Endodermal cell (in vitro differentiated cells): ENCODE data around the gene CSNK2A3. TPM values are rescaled to one million over a fixed set of nuclear protein-coding genes. Genes with fewer than 3 reads are reported as not detected.

ENCODE experiments used
- DNase-seq: peaks from one replicate; pipeline ENCODE4 v3.0.0-alpha.2; 2017
- H3K27ac ChIP-seq: 2 replicates; pipeline ENCODE4 v1.5.1; 2013; ENCODE audit warnings: mild to moderate bottlenecking, low read depth, low read length, moderate library complexity
- H3K27me3 ChIP-seq: 2 replicates; pipeline ENCODE4 v1.6.1; 2013; ENCODE audit warnings: mild to moderate bottlenecking, low read length, moderate library complexity; ENCODE audit not compliant: insufficient read depth, control insufficient read depth, poor library complexity, severe bottlenecking
- H3K36me3 ChIP-seq: 2 replicates; pipeline ENCODE4 v1.7.0; 2013; ENCODE audit warnings: mild to moderate bottlenecking, low read length, moderate library complexity; ENCODE audit not compliant: control insufficient read depth, insufficient read depth
- H3K4me1 ChIP-seq: one replicate; pipeline ENCODE4 v1.7.0; 2013; ENCODE audit warnings: low read length; ENCODE audit not compliant: control insufficient read depth, insufficient read depth
- H3K4me3 ChIP-seq: 2 replicates; pipeline ENCODE4 v1.5.1; 2013; ENCODE audit warnings: mild to moderate bottlenecking, low read length, moderate library complexity
- H3K9ac ChIP-seq: 2 replicates; pipeline ENCODE4 v1.6.1; 2013; ENCODE audit warnings: mild to moderate bottlenecking, low read length, moderate library complexity; ENCODE audit not compliant: poor library complexity, severe bottlenecking; ENCODE audit errors: extremely low read depth
- H3K9me3 ChIP-seq: 2 replicates; pipeline ENCODE4 v1.6.1; 2013; ENCODE audit warnings: mild to moderate bottlenecking, low read length, moderate library complexity; ENCODE audit not compliant: control insufficient read depth
- H3K27ac Mint-ChIP-seq: 2 replicates; pipeline ENCODE4 v1.8.0; 2020; ENCODE audit warnings: mixed read lengths
- H3K27me3 Mint-ChIP-seq: 2 replicates; pipeline ENCODE4 v1.8.0; 2021; ENCODE audit warnings: mild to moderate bottlenecking, mixed read lengths; ENCODE audit not compliant: insufficient read depth
- H3K36me3 Mint-ChIP-seq: 2 replicates; pipeline ENCODE4 v1.8.0; 2020; ENCODE audit warnings: low read depth, mixed read lengths
- H3K4me1 Mint-ChIP-seq: 2 replicates; pipeline ENCODE4 v1.8.0; 2020; ENCODE audit warnings: mixed read lengths
- H3K4me3 Mint-ChIP-seq: 2 replicates; pipeline ENCODE4 v1.8.0; 2020; ENCODE audit warnings: mild to moderate bottlenecking, moderate library complexity, mixed read lengths
- H3K9me3 Mint-ChIP-seq: 2 replicates; pipeline ENCODE4 v1.8.0; 2020; ENCODE audit warnings: mild to moderate bottlenecking, mixed read lengths
- CTCF ChIP-seq: fragments of 200-600 bp; sonication (generic); conservative IDR thresholded peaks from 2 replicates; pipeline ENCODE4 v1.5.0; 2021; ENCODE audit warnings: antibody characterized with exemption, mild to moderate bottlenecking
- WGBS, 2 experiments: methylation state at CpG; one replicate each; pipeline versions ENCODE4 v1.1.5 to v1.1.7; 2013; ENCODE audit warnings: missing lambda C conversion rate in 2 of 2, mixed read lengths in 1 of 2; ENCODE audit not compliant: insufficient coverage in 1 of 2, insufficient read length in 1 of 2; 5-methylcytosine and 5-hydroxymethylcytosine counted together
- total RNA-seq, 2 donors: library from RNA; stranded (reverse); fragmentation: NEBNext Ultra II Directional in 1 of 2; extraction: Animal tissue kit (Norgen Biotek cat#: 25700) in 1 of 2; gene quantifications; 2 replicates in 1 of 2; 3 replicates in 1 of 2; pipeline ENCODE4 v1.2.1, GENCODE V29; 2021

CSNK2A3 gene
- total RNA-seq, 2 donors from 2014 or later: 0.82 to 2.1 TPM

GRCh38 chr11:11349870-11350337 lies 3.1 kb downstream of the CSNK2A3 start:
- no peaks in the 10 kb centered on the region for H3K4me1 ChIP-seq
- Mint-ChIP-seq H3K36me3 (no peaks in the 10 kb centered on the region), H3K27me3 (peaks cover 3% of the 10 kb centered on the region), H3K4me1 (peaks cover 4% of the 10 kb centered on the region), H3K27ac (no peak overlapping the region), H3K4me3 (no peak overlapping the region), H3K9me3 (no peaks in the 10 kb centered on the region)
- H3K36me3 ChIP-seq: no peaks in the 10 kb centered on the region
- 94% methylated on average over 1 of the region's 1 CpG; no CpG with 5 or more reads in 1 of the 2 experiments for WGBS, 2 experiments
- no peak for DNase-seq
- no peak overlapping the region for H3K9ac ChIP-seq
- TF ChIP-seq CTCF: no peak
- H3K9me3 ChIP-seq: no peaks in the 10 kb centered on the region
- no peak overlapping the region for H3K27ac ChIP-seq
- no peak overlapping the region for H3K4me3 ChIP-seq
- H3K27me3 ChIP-seq: no peaks in the 10 kb centered on the region

- peaks cover 3% of the 10 kb centered on the region for H3K27me3 Mint-ChIP-seq
- TF ChIP-seq CTCF: no peak
- Histone ChIP-seq H3K36me3 (no peaks in the 10 kb centered on the region), H3K27ac (no peak overlapping the region), H3K4me3 (no peak overlapping the region), H3K9me3 (no peaks in the 10 kb centered on the region), H3K4me1 (no peaks in the 10 kb centered on the region), H3K9ac (no peak overlapping the region), H3K27me3 (no peaks in the 10 kb centered on the region)
- no peak overlapping the region for H3K4me3 Mint-ChIP-seq
- H3K9me3 Mint-ChIP-seq: no peaks in the 10 kb centered on the region
- peaks cover 4% of the 10 kb centered on the region for H3K4me1 Mint-ChIP-seq
- H3K27ac Mint-ChIP-seq: no peak overlapping the region
- no peaks in the 10 kb centered on the region for H3K36me3 Mint-ChIP-seq
- 77 to 88% methylated on average over 8 to 12 of the region's 12 CpGs for WGBS, 2 experiments
- DNase-seq: no peak
These were observed 3.8 kb downstream of the CSNK2A3 start for GRCh38 chr11:11349106-11349825.

- 86 to 93% methylated on average over 1 to 5 of the region's 5 CpGs for WGBS, 2 experiments
- Histone ChIP-seq H3K27ac (no peak overlapping the region), H3K36me3 (no peaks in the 10 kb centered on the region), H3K4me1 (no peaks in the 10 kb centered on the region), H3K9me3 (no peaks in the 10 kb centered on the region), H3K9ac (no peak overlapping the region), H3K27me3 (no peaks in the 10 kb centered on the region), H3K4me3 (no peak overlapping the region)
- peaks cover 5% of the 10 kb centered on the region for H3K27me3 Mint-ChIP-seq
- H3K4me3 Mint-ChIP-seq: no peak overlapping the region
- no peaks in the 10 kb centered on the region for H3K9me3 Mint-ChIP-seq
- TF ChIP-seq CTCF: no peak
- no peaks in the 10 kb centered on the region for H3K36me3 Mint-ChIP-seq
- H3K27ac Mint-ChIP-seq: no peak overlapping the region
- peaks cover 4% of the 10 kb centered on the region for H3K4me1 Mint-ChIP-seq
- no peak for DNase-seq
These were observed 4.7 kb downstream of the CSNK2A3 start for GRCh38 chr11:11348303-11348702.
